Stimulated activated naive CD4-positive, alpha-beta T cell treated with Interleukin-2 at 50 U/mL for 16 hours (primary cell): ENCODE measurements around the gene BTBD9.

Experiments
- DNase-seq: peaks from one replicate; lab custom pipeline; 2025; lab: John Stamatoyannopoulos, UW

Gene BTBD9

DNA sequence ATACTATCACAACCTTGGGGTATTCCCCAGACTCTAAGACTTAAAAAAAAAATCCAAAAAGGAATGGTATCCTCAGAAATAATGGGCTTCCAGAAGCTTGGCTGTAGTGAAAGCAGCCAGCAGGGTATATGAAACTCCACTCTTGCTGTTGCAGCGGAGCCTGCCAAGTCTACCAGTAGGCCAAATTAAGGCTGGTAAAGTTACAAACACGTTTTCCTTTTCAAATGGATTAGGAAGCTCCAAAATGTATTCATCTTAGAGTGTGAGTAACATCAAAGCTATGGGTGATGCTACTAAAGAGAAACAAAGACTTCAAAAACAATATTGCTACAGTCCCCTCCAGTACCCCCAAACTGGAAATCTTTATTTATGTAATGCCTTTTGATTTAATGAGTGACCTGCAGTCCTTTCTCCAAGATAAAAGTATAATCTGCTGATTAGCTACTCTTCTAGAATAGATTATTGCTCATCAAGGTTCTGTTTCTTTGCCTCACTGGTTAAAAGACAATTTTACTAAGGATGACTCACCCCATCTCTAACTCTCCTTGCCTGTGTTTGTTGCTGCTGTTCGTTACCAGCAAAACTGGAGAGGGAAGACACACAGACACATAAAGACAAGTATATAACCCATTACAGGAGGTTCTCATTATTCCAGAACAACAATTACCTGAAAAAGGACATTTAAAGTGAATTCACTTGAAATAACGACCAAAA is 84.9 kb downstream of the BTBD9 start:
- no peak for DNase-seq

DNA sequence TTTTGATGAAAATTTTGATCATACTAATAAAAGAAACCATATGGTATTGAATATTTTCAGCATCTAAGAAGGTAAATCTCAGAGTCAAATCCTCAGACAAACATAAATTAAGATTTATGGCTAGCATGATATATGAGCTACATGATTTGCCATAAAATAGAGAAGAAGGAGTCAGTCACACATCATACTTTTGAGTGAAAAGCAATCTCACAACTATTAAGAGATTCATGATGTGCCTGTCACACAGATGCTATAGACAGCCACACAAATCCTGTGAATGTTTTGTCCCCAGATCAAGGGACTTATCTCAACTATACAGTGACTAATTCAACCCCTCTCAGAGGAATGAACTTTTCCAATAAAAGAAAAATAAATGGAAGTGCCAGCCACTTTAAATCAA is 85.7 kb downstream of the BTBD9 start:
- no peak for DNase-seq

DNA sequence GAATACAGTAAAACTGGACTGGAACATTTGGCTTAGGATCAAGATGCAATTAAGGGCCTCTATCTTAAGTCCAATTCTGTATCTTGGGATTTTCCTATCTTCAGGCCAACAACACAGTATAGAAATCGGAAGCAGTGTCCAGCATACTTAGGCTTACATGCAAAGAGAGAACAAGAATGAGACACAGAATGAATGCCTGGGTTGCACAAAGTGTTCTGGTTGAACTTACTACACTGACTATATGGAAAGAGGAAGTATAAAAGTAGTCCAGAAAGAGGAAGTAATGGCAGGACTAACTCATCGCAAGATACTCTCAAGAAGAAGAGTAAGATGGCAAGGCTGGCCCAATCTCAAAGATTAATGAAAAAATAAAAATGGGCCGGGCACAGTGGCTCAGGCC is 87.6 kb downstream of the BTBD9 start:
- DNase-seq = no peak

DNA sequence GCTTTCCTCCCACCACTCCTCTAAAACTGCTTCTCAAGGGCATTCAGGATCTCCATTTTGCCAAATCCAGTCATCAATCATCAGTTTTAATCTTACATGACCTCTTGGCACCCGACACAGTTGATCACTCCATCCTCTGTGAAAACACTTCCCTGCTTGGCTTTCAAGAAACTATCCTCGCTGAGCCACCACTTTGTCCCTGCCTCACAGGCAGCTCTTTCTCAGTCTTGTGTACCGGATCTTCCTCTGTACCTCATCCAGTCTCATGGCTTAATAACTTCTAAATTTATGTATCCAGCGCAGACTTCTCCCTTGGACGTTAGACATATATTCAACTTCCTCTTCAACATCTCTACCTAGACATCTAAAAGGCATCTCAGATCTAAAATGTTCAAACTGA is 89.9 kb downstream of the BTBD9 start:
- DNase-seq = no peak

DNA sequence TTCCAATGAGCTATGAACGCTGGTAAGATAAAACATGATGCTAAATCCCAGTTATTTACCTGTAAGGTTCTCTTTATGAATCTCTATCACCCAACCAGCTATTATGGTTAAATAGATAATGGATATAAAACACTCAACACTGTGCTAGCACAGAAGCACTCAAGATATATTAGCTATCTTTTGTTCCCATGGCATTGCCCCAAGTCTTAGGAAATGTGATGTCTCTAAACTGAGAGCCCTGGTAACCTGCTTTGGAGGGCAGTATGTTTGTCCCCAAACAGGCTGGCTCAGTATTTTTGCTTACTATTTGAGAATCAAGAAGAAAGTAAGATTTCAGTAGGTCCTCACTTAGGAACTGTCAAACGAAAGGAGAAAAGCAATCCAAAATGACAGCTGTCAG is 90.5 kb downstream of the BTBD9 start:
- DNase-seq = no peak

DNA sequence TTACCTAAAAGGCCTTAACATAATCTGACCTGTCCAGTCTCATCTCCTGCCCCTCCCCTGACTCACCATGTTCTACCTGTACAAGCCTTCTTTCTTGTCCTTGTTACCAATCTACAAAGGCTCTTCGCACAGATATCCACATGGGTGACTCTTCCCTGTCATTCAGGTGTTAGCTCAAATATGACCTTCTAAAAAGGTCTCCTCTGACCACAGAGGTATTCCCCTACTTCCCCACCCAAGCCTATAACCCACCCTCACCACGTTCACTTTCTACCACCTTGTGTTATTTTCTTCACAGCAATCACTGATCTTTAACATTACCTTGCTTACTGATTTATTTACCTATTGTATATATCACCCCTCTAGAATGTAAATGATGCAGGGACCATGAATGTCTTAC is 96.7 kb downstream of the BTBD9 start:
- DNase-seq = no peak

DNA sequence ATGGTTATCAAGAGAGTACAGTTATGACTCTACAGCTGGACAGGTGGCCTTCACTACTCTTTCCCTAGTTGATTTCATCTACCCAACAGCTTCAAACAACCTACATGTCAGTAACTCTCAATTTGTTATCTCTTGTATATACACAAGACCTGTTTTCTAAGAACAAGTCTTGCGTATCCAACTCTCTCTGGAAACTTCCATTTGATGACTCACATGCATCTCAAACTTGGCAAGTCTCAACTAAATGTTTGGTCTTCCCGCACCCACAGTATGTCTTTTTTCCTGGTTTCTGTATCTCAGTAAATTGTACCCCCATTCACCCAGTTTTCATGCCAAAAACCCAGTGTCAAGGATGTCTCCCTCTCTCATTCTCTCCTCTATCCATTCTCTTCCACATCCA is 97.7 kb downstream of the BTBD9 start:
- DNase-seq = no peak

DNA sequence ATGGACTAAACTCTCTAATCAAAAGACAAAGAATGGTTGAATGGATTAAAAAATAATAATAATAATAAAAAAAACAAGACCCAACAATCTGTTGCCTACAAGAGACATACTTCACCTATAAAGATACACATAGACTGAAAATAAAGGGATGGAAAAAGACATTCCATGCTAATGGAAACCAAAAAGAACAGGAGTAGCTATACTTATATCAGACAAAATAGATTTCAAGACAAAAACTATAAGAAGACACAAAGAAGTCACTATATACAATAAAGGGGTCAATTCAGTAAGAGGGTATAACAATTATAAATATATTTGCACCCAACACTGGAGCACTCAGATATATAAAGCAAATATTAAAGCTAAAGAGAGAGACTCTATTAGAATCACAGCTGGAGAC is 106.7 kb downstream of the BTBD9 start:
- DNase-seq = no peak

DNA sequence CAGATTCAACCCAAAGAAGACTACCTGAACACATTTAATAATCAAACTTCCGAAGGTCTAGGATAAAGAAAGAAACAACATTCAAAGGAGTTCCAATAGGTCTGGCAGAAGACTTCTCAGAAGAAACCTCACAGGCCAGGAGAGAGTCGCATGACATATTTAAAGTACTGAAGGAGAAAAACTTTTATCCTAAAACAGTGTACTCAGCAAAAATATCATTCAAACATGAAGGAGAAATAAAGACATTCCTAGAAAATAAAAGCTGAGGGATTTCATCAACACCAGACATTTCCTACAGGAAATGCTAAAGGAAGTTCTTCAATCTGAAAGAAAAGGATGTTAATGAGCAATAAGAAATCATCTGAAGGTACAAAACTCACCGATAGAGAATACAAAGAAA is 108.6 kb downstream of the BTBD9 start:
- no peak for DNase-seq

DNA sequence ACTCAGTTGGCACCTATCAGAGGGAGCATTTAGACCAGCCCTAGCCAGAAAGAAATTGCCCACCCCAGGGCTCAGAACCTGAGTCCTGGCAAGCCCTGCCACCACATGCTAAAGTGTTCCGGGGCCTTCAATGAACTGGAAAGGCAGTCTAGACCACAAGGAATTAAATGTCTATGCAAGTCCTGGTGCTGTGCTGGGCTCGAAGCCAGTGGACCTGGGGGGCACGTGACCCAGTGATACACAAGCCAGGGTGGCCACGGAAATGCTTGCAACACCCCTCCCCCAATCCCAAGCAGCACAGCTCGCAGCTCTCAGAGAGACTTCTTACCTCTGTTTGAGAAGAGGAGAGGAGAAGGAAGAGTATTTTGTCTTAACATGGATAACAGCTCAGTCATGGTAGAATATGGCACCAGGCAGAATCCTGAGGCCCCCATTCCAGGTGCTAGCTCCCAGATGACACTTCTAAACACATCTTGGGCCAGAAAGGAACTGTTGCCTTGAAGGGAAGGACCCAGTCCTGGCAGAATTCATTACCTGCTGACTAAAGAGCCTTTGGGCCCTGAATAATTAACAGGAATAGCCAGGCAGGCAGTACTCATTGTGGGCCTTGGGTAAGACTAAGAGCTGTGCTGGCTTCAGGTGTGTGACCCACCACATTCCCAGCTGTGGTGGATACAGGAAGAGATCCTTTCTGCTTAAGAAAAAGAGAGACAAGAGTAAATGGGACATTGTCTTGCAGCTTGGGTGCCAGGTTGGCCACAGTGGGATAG is 111.3 kb downstream of the BTBD9 start:
- DNase-seq = no peak

DNA sequence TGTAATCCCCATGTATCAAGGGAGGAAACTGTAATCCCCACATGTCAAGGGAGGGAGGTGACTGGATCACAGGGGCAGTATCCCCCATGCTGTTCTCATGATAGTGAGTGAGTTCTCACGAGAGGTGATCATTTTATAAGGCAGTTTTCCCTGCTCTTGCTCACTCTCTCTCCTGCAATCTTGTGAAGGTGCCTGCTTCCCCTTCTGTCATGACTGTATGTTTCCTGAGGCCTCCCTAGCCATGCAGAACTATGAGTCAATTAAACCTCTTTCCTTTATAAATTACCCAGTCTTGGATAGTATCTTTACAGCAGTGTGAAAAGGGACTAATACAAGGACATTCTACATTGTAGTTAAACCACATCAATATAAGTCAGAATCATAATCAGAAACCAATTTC is 112.4 kb downstream of the BTBD9 start:
- no peak for DNase-seq

DNA sequence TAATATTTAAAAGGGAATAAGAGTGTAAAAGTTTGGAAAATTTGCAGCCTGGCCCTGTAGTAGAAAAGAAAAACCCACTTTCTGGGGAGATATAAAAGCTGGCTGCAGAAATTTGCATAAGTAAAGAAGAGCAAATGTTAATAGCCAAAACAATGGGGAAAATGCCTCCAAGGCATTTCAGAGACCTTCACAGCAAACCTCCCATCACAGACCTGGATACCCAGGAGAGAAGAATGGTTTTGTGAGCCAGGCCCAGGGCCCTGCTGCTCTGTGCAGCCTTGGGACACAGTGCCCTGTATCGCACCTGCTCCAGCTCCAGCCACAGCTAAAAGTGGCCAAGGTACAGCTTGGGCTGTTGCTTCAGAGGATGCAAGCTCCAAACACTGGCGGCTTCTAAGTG is 113.8 kb downstream of the BTBD9 start:
- no peak for DNase-seq

DNA sequence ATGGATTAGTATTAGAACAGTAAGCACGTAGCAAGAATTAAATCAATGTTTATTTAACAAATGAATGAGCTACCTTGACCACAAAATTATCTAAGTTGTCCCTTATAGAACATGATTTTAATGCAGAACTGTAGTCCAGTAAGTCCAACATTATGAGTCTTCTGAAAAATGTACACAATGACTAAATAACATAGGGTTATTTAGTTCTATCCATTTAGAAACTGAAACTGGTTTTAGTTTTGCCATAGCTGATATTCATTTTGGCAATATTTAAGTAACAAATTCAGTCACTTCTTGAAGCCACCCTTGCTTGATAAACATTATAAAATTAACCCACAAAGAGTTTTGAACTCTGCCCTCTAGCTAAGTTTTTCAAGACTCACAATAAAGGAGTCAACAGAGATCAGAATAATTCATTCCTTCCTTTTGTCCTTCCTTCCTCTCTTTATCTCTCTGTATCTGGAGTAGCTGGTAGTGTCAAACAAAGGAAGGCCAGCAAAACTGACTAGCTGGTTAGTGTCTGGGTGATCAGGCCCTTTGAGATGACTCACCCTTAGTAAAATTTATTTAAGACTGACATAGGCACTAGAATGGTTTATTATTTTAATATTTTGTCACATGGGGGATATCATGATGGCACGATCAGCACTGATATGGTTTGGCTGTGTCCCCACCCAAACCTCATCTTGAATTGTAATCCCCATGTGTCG is 115.1 kb downstream of the BTBD9 start:
- DNase-seq = no peak

DNA sequence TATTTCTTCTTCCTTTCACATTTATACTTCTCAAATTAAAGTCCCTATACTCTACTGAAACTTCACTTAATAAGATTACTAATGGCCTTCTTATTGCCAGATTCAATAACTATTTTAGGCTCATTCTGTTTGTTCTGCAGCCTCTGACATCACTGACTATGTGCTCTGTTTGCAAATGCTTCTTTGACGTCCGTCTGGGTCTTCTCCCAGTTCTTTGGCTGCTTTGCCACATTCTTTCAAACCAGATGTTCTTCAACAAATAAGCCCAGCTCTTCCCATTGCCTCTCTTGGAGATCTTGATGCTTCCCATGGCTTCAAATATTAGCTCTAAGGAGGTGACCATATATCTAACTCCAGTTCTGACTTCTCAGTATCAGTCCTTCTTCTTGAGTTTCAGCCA is 117.4 kb downstream of the BTBD9 start:
- no peak for DNase-seq

DNA sequence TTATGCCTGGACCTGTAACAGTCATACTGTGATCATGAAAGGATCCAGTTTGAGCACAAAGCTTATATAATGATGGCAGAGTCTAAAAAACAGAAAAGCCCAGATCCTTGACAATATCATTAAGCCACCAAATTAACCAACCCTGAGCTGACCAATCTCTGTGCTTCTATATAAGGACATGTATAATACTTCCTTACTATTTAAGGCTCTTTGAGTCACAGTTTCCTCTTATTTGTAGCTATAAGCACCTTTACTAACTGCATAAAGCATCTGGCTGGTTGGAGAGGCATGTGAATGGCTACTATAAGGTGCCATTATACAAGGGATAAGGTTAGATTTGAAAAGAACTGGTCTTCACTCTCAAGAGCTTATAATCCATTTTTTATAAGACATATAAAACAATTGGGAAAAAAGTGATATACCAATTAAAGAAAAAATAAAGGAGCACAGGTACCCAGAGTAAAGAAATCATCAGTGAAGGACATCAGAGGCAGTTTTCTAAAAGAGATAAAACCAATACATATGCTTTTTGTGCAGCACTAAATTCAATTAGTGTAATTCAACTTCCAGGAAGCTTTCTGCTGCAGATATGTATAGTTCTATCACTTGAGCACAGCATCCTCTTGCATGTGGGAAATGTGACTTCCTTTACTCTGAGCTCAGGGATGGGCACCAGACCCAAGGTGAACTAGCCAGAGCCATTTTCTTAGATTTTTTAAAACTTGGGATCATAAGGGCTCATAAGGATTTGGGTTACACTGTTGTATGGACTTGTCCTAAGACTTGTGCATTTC is 121.0 kb downstream of the BTBD9 start:
- no peak for DNase-seq

DNA sequence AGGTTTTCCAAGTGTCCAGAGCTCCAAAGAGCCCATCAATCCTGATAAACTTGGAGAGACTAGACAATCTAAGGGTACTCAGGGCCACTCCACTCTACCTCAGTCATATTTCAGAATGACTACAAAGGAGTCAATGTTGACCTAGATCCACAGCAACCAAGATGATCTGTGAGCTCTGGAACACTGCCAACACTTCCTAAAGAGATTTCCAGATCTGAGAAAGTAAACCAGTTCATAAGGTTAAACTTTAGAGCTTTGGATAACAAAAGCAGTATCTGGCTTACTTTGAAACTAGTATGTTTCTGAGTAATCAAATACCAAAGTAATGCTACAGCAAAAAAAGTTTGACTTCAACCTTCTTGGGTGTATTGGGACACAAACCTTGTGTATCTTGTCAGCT is 122.7 kb downstream of the BTBD9 start:
- no peak for DNase-seq

DNA sequence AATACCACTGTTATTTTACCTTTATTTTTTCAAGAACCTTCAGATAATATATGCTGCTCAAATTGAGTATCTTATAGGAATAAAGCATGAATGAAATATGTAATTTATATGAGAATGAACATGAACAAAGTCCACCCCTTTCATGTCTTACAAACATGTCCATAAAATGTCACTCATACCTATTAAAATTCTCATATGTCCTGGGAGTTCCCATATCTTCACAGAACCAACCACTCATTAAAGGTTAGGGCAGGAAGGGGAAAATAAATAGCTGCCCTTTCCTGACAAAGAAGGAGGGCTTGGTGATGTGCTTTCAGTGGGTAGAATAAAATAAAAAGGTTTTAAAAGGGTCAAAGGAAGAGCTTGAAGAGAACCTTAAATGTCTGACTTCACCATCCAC is 125.3 kb downstream of the BTBD9 start:
- no peak for DNase-seq

DNA sequence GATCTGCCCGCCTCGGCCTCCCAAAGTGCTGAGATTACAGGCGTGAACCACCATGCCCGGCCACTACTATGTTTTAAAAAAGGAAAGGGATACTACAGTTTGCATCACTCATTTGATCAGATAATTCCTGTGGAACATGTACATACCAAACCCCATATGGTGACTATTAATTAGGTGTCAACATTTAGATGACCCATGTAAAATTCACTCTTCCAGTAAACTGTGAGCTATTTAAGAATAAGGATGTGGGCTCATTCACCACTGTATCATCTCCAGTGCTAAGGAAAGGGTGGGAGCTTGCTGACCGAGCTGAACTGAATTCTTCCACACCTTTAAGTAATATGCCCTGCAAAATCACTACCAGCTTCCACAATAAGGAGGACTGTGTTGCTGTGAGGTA is 127.5 kb downstream of the BTBD9 start:
- DNase-seq = no peak

DNA sequence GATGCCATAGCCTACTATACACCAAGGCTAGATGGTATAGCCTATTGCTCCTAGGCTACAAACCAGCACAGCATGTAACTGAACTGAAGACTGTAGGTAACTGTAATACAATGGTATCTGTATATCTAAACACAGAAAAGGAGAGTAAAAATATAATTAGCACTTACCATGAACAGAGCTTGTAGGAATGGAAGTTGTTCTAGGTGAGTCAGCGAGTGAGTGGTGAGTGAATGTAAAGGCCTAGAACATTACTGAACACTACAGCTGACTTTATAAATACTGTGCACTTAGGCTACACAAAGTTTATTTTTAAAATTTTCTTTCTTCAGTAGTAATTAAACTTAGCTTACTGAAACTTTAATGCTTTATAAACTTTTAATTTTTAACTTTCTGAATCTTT is 129.5 kb downstream of the BTBD9 start:
- no peak for DNase-seq

DNA sequence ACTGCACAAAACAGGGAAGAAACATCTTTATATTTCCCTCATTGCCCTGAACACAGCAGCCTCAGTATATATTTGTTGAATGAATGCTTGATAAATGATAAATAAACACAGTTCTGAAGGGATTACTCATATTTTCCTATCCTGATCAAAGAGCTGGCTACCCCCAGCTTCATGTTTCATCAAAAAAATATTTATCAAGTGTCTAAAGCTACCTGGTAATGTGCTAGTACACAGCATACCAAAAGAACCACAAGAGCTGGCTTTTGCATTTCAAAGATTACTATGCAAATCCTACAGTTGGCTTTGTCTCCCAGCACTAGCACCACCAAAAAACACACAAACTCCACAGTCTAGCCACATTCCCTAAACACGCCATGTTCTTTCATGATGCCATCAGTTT is 130.0 kb downstream of the BTBD9 start:
- DNase-seq = no peak

DNA sequence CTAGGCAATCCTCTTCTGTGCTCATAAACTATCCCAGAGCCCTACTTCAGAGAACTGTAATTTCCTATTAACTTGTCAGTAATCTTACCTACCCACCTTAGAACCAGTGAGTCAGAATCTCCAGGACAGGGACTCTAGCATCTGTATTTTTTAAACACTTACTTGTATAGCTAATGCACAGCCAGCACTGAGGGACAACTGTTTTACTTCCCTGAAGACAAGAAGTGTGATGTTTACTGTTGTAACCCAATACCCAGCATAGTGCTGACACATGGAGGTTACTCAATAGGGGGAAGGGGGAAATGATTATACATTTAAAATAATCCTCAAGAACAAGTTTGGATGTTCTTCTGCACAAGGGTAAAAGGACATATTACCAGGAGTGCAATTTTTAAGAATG is 130.8 kb downstream of the BTBD9 start:
- DNase-seq = no peak

DNA sequence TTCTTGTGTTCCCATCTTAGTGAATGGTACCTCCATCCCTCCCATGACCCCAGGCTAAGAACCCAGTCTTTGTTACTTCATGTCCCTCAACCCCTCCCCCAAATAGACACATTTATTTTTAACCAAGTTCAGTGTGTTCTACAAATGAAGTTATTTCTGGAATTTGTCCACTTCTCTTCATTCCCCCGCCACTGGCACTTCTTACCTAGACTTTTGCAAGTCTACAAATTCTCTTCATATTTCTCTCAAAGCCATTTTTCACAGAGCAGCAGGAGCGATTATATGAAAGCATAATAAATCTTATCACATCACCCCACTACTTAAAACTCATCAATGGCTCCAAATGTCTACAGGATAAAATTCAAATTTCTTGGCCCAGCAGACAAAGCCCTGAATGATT is 131.4 kb downstream of the BTBD9 start:
- DNase-seq = no peak

DNA sequence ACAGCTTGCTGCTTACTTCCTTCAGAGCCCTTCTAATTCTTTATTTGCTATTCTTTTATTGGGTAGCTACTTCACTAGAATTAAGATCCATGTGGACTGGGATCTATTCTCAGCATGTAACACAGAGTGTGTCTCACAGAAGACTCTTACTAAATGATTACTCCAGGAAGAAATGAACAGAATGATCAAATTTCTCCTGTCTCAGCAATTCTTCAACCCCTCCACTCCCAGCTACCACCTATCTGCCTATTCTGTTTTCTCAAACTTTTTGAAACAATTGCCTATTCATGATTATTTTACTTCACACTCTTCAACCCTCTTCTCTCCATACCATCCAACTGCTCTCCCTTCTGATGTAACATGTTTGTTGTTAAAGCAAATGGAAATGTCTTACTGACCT is 132.6 kb downstream of the BTBD9 start:
- no peak for DNase-seq
